Globus pallidus (tissue), 1 donor: Measurements from ENCODE around the gene CCT7.

Experiments
- DNase-seq: peaks from one replicate; pipeline ENCODE4 v3.0.0-alpha.2; 2015; ENCODE audit warnings: low spot score

CCT7 gene

DNA sequence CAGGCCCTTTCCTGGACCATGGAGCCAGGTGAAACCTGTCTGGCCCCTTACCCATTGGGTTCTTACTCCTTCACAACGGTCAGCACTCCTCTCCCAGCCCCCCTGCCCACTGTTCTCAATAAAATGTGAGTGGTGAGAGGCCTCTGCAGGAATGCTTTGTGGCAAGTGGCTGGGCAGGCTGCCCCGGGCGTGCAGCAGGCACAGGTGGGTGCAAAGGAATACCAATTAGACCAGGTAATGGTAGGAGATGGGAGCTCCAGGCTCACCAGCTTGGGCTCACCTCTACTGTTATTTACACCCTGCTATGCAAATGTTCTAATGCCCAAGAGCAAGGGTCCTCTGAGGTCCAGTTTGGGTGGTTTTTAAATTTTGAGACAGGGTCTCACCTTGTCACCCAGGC is 7.0 kb upstream of the CCT7 start:
- no peak for DNase-seq

GRCh38 chr2:73228631-73229030 is 5.5 kb upstream of the CCT7 start:
- no peak for DNase-seq

GRCh38 chr2:73232403-73233153 is 1.5 kb upstream of the CCT7 start:
- peak; percentile 20 for DNase-seq

- peak; percentile 100 for DNase-seq
Observed at GRCh38 chr2:73233154-73233931, 765 bp upstream of the CCT7 start, which contains the start of gene PRADC1. Gene PRADC1, minus strand, starts transcription at chr2:73233239. Its CDS starts 79 bp downstream, at chr2:73233160.

- no peak for DNase-seq
Observed at GRCh38 chr2:73235315-73236028, 1.4 kb downstream of the CCT7 start.

DNA sequence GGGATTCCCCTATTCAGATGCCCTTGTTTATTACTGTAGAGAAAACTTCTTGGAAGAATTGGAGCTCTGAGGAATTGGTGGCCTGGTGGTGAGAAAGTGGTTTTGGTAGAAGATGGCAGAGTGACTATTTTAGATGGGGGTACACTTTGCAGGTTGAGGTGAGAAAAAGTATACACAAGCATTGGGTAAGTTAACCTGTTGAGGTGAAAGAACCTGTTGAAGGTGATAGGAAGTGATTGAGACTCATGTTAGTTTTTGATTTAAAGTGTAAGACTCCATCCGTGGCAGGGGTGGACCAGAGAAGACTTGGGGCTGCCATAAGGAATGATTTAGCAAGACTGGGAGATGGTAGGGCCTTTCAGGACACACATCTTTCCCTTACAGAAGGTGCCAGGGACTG is 3.1 kb downstream of the CCT7 start:
- no peak for DNase-seq

- no peak for DNase-seq
Observed at GRCh38 chr2:73238149-73238548, 4.0 kb downstream of the CCT7 start.

DNA sequence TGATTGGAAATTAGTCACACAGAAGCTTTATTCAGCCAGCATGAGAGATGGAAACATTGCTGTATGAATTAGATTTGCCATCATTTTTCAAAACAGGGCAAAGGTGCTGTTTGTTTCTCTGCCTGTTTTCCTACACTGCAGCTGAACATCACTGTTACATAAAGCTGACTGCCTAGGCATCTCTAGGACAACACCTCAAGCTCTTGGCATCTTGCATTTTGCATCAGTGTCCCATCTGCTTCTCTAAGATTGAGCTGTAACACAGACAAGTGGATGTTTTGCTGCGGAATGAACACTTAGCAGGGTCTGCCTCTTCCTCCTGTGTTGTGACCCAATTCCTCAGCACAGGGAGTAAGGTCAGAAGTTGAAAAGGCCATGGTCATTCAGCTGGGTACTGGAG is 4.9 kb downstream of the CCT7 start:
- DNase-seq: no peak

DNA sequence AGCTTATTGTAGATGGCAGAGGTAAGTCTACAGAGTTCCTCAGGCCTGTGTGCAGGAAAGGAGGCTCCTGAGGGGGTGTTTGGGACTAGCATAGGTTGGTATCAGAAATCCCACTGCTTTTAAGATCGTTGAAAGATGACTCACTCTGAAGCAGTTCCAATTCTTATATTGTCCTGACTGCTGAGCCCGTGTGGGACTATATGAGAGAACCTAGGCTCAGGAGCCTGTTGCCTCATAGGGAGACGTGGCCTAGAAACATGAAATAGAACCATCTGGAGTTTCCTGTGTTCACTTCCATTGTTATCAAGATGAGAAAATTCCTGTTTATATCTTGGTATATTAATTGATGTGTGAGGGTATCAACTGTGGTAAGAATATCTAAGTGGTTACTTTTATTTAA is 5.7 kb downstream of the CCT7 start:
- no peak for DNase-seq

DNA sequence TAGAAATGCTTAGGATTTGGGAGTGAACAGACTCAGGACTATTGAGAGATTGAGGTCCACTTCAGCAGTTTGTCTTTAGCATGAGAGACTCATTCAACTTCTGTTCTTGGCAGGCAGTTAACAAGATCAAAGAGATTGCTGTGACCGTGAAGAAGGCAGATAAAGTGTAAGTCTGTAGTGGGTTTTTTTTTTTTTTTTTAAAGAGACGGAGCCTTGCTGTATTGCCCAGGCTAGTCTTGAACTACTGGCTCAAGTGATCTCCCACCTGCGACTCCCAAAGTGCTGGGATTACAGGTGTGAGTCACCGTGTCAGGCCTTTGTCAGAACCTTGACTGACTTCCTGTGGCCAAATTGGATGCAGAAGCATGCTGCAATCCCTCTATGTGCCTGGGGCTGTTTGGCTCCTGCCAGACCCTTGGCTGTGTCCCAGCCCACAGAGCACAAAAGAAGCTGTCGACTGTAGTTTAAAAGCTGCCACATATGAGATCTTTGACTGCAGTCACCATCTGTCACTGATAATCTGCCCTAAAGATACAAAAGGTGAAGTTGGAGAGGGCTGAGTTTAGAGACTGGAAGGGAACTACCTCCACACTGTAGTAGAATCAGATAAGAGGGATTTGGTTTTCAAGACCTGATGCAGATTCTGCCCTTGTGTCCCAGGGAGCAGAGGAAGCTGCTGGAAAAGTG is 9.9 kb downstream of the CCT7 start:
- DNase-seq: no peak

DNA sequence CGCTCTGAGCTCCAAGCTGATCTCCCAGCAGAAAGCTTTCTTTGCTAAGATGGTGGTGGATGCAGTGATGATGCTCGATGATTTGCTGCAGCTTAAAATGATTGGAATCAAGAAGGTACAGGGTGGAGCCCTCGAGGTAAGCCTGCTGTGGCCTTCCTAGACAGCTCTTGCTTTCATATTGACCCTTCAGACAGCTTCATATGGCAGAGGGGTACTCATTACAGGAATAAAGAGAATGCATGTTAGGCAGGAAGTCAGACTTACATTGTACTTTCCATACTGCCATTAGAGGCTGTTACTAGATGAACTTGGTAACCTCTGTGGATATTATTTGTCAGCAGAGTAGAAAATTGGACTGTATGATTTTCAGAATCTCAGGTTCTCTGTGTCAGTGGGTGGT is 10.5 kb downstream of the CCT7 start:
- no peak for DNase-seq

DNA sequence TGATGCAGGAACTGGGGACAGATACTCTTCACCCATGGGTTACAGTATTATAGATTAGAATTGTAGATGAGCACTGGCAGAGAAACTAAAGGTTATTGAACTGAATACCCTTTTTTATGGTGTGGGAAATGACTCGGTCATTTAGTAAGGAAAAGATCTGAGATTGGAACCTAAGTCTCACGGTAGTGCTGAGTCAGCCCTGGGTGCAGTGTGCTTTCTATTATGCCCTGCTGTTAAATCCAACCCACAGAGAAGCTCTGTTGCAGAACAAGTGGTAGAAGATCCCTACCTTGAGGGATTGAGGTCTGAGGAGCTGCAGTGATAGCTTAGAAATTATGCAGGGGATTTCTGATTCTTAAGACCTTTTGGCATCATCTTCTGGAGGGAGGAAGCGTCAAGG is 12.7 kb downstream of the CCT7 start:
- DNase-seq: no peak

DNA sequence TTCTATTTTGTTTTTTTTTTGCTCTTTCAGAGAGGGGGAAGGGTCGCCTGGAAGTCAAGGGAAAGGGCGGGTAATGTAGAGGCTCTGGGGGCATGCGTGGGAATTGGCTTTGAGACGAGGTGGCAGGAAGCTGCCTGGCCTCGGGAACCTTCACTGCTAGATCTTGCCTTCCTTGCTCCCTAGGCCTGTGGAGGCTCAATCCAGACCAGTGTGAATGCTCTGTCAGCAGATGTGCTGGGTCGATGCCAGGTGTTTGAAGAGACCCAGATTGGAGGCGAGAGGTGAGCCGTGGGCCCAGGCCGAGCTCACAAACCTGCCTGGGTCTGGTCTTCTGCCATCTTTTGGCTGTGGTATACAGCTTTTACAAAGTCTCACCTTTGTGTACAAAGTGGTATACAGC is 15.5 kb downstream of the CCT7 start:
- DNase-seq: no peak

GRCh38 chr2:73250872-73251846 is 17.1 kb downstream of the CCT7 start:
- peak; percentile 17 for DNase-seq

DNA sequence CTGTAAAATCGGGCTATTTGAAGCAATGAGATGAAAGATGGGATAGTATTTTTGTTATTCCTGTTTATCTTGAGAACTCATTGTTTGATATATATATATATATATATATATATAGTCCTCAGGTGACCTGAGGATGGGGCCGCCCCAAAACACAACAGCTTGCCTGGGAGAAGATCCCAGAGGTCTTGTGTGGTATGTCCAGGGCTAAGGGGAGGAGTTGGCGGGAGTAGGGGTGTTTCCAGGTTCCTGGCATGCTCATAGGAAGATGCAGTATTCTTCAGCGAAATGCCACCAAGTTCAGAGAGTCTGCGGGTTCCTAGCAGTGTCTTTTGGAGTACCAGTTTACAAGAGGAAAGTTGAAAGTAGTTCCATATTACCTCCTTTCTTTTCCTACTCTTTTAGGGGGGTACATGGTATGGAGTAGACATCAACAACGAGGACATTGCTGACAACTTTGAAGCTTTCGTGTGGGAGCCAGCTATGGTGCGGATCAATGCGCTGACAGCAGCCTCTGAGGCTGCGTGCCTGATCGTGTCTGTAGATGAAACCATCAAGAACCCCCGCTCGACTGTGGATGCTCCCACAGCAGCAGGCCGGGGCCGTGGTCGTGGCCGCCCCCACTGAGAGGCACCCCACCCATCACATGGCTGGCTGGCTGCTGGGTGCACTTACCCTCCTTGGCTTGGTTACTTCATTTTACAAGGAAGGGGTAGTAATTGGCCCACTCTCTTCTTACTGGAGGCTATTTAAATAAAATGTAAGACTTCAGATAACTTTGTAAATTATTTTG is 18.3 kb downstream of the CCT7 start:
- no peak for DNase-seq

DNA sequence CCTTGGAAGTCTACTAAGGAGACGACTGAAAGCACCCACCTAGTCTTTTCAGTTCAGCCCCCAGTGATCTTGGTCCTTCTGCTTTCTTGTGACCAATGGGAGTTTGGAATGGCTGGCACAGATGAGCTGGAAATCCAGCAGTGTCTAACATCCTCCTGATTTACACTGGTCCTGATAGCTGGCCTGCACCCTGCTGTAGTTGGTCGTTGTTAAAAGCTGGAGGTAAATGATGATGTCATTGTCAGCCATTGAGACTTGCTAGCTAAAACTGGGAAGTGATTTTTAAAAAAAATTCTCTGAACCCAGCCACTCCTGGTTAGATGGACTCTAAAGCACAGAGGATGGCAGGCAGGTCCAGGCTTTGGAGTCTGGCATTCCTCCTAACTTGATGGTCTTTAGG is 19.3 kb downstream of the CCT7 start:
- no peak for DNase-seq

- no peak for DNase-seq
Observed at GRCh38 chr2:73253901-73254300, 19.8 kb downstream of the CCT7 start.

DNA sequence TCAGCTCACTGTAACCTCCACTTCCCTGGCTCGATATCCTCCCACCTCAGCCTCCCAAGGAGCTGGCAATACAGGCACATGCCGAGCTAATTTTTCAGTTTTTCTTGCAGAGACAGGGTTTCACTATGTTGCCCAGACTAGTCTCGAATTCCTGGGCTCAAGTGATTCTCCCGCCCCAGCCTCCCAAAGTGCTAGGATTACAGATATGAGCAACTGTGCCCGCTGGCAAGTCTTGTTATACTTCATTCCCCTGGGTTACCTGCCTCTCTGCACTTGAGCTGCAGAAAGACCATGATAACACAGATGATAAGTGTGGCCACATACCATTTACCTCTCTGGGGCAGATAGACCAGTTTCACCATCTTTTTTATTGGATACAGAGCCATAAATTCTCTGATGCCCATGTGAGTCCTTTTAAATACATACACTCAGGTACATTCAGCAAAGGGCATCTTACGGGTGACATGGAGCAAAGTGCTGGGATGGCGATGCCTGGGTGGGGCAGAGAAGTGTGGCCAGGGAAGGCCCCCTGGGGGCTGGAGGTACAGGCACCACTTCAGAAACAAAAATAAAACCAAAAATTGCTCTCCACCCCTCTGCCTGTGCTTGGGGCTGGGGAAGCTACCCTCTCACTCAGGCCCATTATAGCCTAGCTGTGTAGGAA is 20.4 kb downstream of the CCT7 start:
- DNase-seq: no peak

DNA sequence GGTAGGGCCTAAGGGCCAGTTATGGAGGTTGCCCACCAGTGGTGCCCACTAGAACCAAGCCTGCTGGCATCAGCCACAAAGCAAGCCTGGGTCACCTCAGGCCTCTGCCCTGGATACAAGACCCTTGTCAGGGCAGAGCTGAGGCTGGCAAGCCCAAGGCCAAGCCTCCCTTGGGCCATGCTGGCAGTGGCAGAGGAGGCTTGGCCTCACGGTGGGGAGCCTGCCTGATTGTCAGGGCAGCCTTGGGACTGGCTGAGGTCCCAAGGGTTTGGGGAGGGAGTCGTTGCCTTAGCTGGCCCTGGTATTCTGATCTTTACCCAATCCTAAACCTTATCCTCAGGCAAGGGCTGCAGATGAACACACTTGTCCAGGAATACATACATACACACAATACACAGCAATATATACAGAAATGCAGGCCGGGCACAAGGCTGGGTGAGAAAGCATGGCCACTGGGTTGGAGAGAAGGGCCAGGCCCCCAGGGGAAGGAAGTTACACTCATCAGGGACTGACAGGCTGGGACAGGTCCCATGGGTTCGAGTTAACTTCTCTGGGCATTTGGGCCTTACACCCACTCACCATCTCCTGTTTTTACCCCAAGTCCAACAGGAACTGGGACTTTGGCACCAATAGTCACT is 21.0 kb downstream of the CCT7 start:
- DNase-seq: no peak
